Aorta (tissue), 5 donors: ENCODE data around the gene SDR42E1. TPM values are rescaled to one million over a fixed set of nuclear protein-coding genes. Genes with fewer than 3 reads are reported as not detected.

Source experiments
- ATAC-seq: fragments of 200-7000 bp; cut with Tn5 transposase; one replicate; pipeline ENCODE4 v1.9.1; 2022; ENCODE audit warnings: moderate library complexity; ENCODE audit not compliant: low FRiP score
- DNase-seq, 2 donors: peaks; one replicate each; pipeline ENCODE4 v3.0.0-alpha.2; 2020
- H3K27ac ChIP-seq, 2 donors: one replicate each; pipeline ENCODE4 v1.5.1; 2013; ENCODE audit warnings: low read length in 2 of 2, mild to moderate bottlenecking in 2 of 2, moderate library complexity in 2 of 2, control low read depth in 1 of 2, inconsistent platforms in 1 of 2, low read depth in 1 of 2
- H3K27me3 ChIP-seq, 2 donors: one replicate each; pipeline ENCODE4 v1.6.1; 2013; ENCODE audit warnings: control low read depth in 1 of 2, low read length in 1 of 2, mild to moderate bottlenecking in 1 of 2, moderate library complexity in 1 of 2; ENCODE audit not compliant: insufficient read depth in 2 of 2, control insufficient read depth in 1 of 2
- H3K36me3 ChIP-seq, 2 donors: one replicate each; pipeline ENCODE4 v1.6.1; 2013; ENCODE audit warnings: control low read depth in 1 of 2, low read length in 1 of 2, mild to moderate bottlenecking in 1 of 2; ENCODE audit not compliant: insufficient read depth in 2 of 2, control insufficient read depth in 1 of 2
- H3K4me1 ChIP-seq, 2 donors: one replicate each; pipeline ENCODE4 v1.6.1; 2013; ENCODE audit warnings: low read length in 2 of 2, control low read depth in 1 of 2, mild to moderate bottlenecking in 1 of 2, moderate library complexity in 1 of 2; ENCODE audit not compliant: insufficient read depth in 2 of 2, control insufficient read depth in 1 of 2
- H3K4me3 ChIP-seq, 2 donors: one replicate each; pipeline ENCODE4 v1.5.1; 2013; ENCODE audit warnings: low read length in 2 of 2, control low read depth in 1 of 2, mild to moderate bottlenecking in 1 of 2
- H3K9me3 ChIP-seq: one replicate; pipeline ENCODE4 v1.6.1; 2013; ENCODE audit warnings: mild to moderate bottlenecking, low read length; ENCODE audit not compliant: control insufficient read depth
- WGBS, 2 donors: extraction: QIAGEN DNeasy Blood & Tissue Kit; methylation state at CpG; one replicate each; pipeline ENCODE4 v1.1.7; 2013; 5-methylcytosine and 5-hydroxymethylcytosine counted together
- intact Hi-C, 2 donors: fragments of 100-400 bp; cut with DNase I; formaldehyde crosslinking; loops; one replicate each; pipeline versions ENCODE4 v1.14.2 to v1.15.0; 2022
- polyA plus RNA-seq, 2 donors: library from polyadenylated mRNA; stranded (reverse); fragments of 200-250 nt; gene quantifications; one replicate each; pipeline ENCODE4 v1.2.3, GENCODE V29; 2013
- total RNA-seq, 2 donors: library from RNA; stranded (reverse); fragmentation: NEBNext Ultra II Directional; extraction: Animal tissue kit (Norgen Biotek cat#: 25700); gene quantifications; one replicate each; pipeline ENCODE4 v1.2.1, GENCODE V29; 2021
- donor health status: healthy with polysubstance abuse.
- donor health status: Bipolar disorder and iron deficiency.
- donor health status: DM: no; HTN: no; CAD: no.
- donor health status: DM: no; HTN: no; CAD: no.
- donor health status: DM: yes; HTN: yes; CAD: no.

Gene SDR42E1
- total and polyA plus RNA-seq, 4 donors = 0.20 to 2.1 (median 0.91) TPM

DNA sequence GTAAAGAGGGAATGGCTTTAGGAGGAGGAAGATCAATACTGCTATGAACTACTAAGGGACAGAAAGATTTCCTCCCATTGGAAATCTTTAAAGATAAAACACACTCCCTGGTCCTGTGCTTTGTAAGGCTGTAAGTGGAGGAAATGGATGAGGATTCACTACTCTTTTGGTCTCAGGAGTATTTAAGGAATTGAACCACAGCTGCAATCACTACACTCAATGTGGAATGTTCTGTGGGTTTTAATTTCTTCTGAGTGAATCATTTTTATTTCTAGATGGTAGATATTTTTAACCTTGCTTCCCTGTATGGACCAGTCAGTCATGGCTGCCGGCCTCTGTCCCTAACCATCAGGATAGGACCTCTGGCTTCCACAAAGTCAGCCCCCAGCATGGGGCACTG, 65.6 kb downstream of the SDR42E1 start:
- Histone ChIP-seq H3K4me1 (peaks cover 0 to 3% of the 10 kb centered on the region in 2 donors), H3K36me3 (no peaks in the 10 kb centered on the region), H3K9me3 (no peaks in the 10 kb centered on the region), H3K4me3 (no peak overlapping the region), H3K27ac (no peak overlapping the region), H3K27me3 (no peaks in the 10 kb centered on the region)
- intact Hi-C loops = no loop called here
- ATAC-seq (no peak), DNase-seq (no peak)
- 55 to 63% methylated on average over 1 of the region's 1 CpG for WGBS, 2 donors

DNA sequence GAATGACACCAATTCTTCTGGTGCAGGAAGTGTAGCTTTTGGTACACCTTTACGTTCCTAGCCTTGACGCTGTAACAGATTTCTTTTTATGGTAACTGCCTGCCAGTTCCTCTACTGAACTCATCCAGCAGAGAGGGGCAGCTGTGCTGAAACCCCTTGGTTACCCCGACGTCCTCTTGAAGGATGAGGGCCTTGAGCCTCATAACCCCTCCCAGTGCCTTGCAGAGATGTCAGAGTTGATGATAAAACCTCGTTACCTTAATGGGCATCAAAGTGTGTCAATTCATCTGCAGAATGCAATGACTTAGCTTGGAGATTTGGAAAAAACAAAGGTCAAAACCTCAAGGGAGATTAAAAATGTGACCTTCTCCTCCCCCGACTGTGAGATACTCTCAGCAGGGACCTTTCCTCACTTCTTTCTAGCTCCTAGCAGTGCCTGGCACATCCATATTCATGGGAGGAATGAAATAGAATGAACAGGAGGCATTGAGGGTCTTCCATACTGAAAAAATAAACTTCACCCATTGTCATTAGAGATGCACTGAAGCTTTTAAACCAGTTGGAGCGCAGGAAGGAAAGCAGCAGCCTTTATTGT, 69.2 kb downstream of the SDR42E1 start:
- no peak overlapping the region for H3K4me3 ChIP-seq
- H3K9me3 ChIP-seq = no peaks in the 10 kb centered on the region
- WGBS, 2 donors = 71 to 74% methylated on average over 7 of the region's 7 CpGs
- DNase-seq (no peak), ATAC-seq (no peak)
- no peaks in the 10 kb centered on the region for H3K36me3 ChIP-seq
- no peak overlapping the region for H3K27ac ChIP-seq
- intact Hi-C loops = no loop called here
- H3K4me1 ChIP-seq = peaks cover 0 to 3% of the 10 kb centered on the region in 2 donors
- H3K27me3 ChIP-seq = no peaks in the 10 kb centered on the region

- WGBS, 2 donors = 25 to 27% methylated on average over 3 of the region's 3 CpGs
- Histone ChIP-seq H3K36me3 (no peaks in the 10 kb centered on the region), H3K4me3 (no peak overlapping the region), H3K27me3 (no peaks in the 10 kb centered on the region), H3K9me3 (no peaks in the 10 kb centered on the region), H3K27ac (no peak overlapping the region), H3K4me1 (peaks cover 0 to 3% of the 10 kb centered on the region in 2 donors)
- no peak for DNase-seq
- intact Hi-C loops = no loop called here
- no peak for ATAC-seq
Observed at GRCh38 chr16:81940781-81941560, 70.3 kb downstream of the SDR42E1 start.

GRCh38 chr16:81939164-81940056, 71.9 kb downstream of the SDR42E1 start:
- WGBS, 2 donors = 65 to 77% methylated on average over 7 of the region's 7 CpGs
- Histone ChIP-seq H3K4me3 (no peak overlapping the region), H3K36me3 (no peaks in the 10 kb centered on the region), H3K27ac (no peak overlapping the region), H3K4me1 (no peaks in the 10 kb centered on the region), H3K9me3 (no peaks in the 10 kb centered on the region), H3K27me3 (no peaks in the 10 kb centered on the region)
- intact Hi-C loops = loop anchor here in 1 of 2 donors (10.0 kb wide), 1 partner anchor 125 kb away; no protein-coding TSS in a partner anchor
- DNase-seq (no peak), ATAC-seq (no peak)

Other genes starting within 250 kb of the SDR42E1 start
- 10 to 100 TPM; 21.2 to 48.4 TPM for gene PLCG2, start 232.2 kb downstream of the SDR42E1 start, total RNA-seq
- 1 to 10 TPM; 2.5 to 3.0 TPM for gene PLCG2, start 232.2 kb downstream of the SDR42E1 start, polyA plus RNA-seq
- gene HSD17B2, start 23.8 kb upstream of the SDR42E1 start, total RNA-seq = not detected
- gene HSD17B2, start 23.8 kb upstream of the SDR42E1 start, polyA plus RNA-seq = 10 to 100 TPM in 1 of 2 donors, 1 to 10 TPM in 1; 1.5 to 16.4 TPM
- gene MPHOSPH6, start 158.8 kb upstream of the SDR42E1 start, total RNA-seq = 10 to 100 TPM; 10.2 to 20.4 TPM
- 10 to 100 TPM in 1 of 2 donors, 1 to 10 TPM in 1; 8.6 to 10.9 TPM for gene MPHOSPH6, start 158.8 kb upstream of the SDR42E1 start, polyA plus RNA-seq